Colonic mucosa (tissue), 4 donors: Measurements from ENCODE around the gene CKAP5. TPM values are rescaled to one million over a fixed set of nuclear protein-coding genes. Genes with fewer than 3 reads are reported as not detected.

ENCODE experiments used
- DNase-seq: peaks from one replicate; pipeline ENCODE4 v3.0.0-alpha.2; 2020
- H3K27ac ChIP-seq: fragments of 200-600 bp; one replicate; pipeline ENCODE4 v1.8.0; 2021
- H3K27me3 ChIP-seq: fragments of 200-600 bp; one replicate; pipeline ENCODE4 v1.8.0; 2021
- H3K36me3 ChIP-seq: fragments of 200-600 bp; one replicate; pipeline ENCODE4 v1.8.0; 2021
- H3K4me1 ChIP-seq: fragments of 200-600 bp; one replicate; pipeline ENCODE4 v1.8.0; 2021; ENCODE audit warnings: mild to moderate bottlenecking
- H3K4me3 ChIP-seq: fragments of 200-600 bp; one replicate; pipeline ENCODE4 v1.8.0; 2021
- H3K9ac ChIP-seq, 2 donors: one replicate each; pipeline ENCODE4 v1.7.0; 2013; ENCODE audit warnings: control low read depth in 2 of 2, low read depth in 2 of 2, low read length in 2 of 2
- H3K9me3 ChIP-seq: fragments of 200-600 bp; one replicate; pipeline ENCODE4 v1.8.0; 2021
- intact Hi-C: fragments of 100-400 bp; cut with DNase I; formaldehyde crosslinking; loops from one replicate; pipeline ENCODE4 v1.14.1; 2022
- total RNA-seq, 2 donors: library from RNA; stranded (reverse); fragmentation: NEBNext Ultra II Directional in 1 of 2; extraction: Animal tissue kit (Norgen Biotek cat#: 25700) in 1 of 2; gene quantifications; one replicate each; pipeline ENCODE4 v1.2.1, GENCODE V29; 2021
- TF ChIP-seq, protein P1 (sequence below): fragments of 200-600 bp; IDR thresholded peaks from one replicate; pipeline ENCODE4 v1.8.0; 2022; ENCODE audit warnings: antibody characterized with exemption, mild to moderate bottlenecking
- donor health status: healthy.
- donor health status: DM: no; HTN: no; CAD: no.
- donor health status: DM: no; HTN: no; CAD: no.

The CKAP5 gene
- total RNA-seq, 2 donors from 2014 or later = 71.2 to 105 TPM

DNA sequence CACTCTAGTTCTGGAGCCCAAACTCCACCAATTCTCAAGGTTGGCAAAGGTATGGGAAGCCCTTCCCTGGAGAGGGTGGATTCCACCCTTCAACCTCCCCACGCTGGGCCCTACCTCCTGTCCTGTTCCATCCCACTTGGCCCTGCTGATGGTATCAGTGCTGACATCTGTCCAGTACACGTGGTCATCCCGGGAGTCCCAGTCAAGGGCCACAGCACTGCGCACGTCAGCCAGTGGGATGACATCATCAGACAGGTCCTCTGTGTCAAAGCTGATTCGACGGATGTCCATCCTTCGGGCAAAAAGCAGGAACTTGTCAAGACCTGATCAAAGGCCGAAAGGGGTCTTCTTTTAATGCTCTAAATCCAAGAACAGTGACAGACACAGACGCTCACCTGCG, 40.1 kb upstream of the CKAP5 start:
- TF ChIP-seq, protein P1, sequence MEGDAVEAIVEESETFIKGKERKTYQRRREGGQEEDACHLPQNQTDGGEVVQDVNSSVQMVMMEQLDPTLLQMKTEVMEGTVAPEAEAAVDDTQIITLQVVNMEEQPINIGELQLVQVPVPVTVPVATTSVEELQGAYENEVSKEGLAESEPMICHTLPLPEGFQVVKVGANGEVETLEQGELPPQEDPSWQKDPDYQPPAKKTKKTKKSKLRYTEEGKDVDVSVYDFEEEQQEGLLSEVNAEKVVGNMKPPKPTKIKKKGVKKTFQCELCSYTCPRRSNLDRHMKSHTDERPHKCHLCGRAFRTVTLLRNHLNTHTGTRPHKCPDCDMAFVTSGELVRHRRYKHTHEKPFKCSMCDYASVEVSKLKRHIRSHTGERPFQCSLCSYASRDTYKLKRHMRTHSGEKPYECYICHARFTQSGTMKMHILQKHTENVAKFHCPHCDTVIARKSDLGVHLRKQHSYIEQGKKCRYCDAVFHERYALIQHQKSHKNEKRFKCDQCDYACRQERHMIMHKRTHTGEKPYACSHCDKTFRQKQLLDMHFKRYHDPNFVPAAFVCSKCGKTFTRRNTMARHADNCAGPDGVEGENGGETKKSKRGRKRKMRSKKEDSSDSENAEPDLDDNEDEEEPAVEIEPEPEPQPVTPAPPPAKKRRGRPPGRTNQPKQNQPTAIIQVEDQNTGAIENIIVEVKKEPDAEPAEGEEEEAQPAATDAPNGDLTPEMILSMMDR = no peak
- H3K9ac ChIP-seq = no peak overlapping the region
- intact Hi-C loops = loop anchor here (10.0 kb wide), 1 partner anchor 469 kb away; the partner anchor contains the start of gene MYBPC3
- no peak overlapping the region for H3K4me3 ChIP-seq
- DNase-seq = no peak
- no peaks in the 10 kb centered on the region for H3K27me3 ChIP-seq
- H3K27ac ChIP-seq = no peak overlapping the region
- no peaks in the 10 kb centered on the region for H3K36me3 ChIP-seq
- H3K4me1 ChIP-seq = no peaks in the 10 kb centered on the region
- H3K9me3 ChIP-seq = no peaks in the 10 kb centered on the region

DNA sequence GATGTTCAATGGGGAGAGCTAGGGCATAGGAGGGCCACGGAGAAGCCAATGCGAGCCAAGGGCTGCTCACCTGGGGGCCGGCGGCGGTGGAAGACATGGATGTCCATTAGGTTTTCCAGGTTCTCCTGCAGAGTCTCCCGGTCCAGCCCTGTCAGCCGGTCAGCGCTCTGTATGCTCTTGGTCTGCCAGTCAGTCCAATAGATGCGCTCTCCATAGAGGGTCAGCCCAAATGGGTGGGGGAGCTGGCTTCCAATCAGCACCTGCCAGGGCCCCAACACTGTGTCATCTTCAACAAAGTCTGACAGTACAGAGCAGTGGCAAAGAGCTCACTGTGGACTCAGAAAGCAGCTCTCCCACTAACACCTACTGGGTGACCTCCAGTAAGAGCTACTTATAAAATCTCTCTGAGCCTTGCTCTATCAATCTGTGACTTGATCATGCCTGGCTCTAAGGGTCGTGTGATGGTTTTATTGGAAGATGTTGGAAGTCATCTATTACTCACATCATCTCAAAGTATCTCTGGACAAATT, 33.0 kb upstream of the CKAP5 start:
- TF ChIP-seq, protein P1 = no peak
- Histone ChIP-seq H3K4me1 (no peaks in the 10 kb centered on the region), H3K4me3 (no peak overlapping the region), H3K27me3 (no peaks in the 10 kb centered on the region), H3K27ac (no peak overlapping the region), H3K9me3 (no peaks in the 10 kb centered on the region), H3K36me3 (peaks cover 13% of the 10 kb centered on the region), H3K9ac (no peak overlapping the region)
- intact Hi-C loops = no loop called here
- DNase-seq = no peak

DNA sequence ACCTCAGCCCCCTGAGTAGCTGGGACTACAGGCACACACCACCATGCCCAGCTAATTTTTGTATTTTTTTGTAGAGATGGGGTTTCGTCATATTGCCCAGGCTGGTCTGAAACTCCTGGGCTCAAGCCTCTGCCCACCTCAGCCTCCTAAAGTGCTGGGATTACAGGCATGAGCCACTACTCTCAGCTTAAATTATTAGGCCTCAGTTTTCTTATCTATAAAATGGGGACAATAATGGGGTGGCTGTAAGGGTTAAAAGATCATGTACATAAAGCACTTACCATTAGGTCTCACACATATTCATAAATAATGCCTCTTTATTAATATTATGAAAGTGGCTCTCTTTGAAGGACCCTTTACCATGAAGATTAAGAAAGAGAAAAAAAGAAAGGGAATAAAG, 31.5 kb upstream of the CKAP5 start:
- H3K36me3 ChIP-seq = peaks cover 13% of the 10 kb centered on the region
- no peak overlapping the region for H3K27ac ChIP-seq
- TF ChIP-seq, protein P1 = no peak
- no peak for DNase-seq
- no peaks in the 10 kb centered on the region for H3K27me3 ChIP-seq
- intact Hi-C loops = no loop called here
- no peak overlapping the region for H3K4me3 ChIP-seq
- H3K9ac ChIP-seq = no peak overlapping the region
- no peaks in the 10 kb centered on the region for H3K9me3 ChIP-seq
- H3K4me1 ChIP-seq = no peaks in the 10 kb centered on the region

DNA sequence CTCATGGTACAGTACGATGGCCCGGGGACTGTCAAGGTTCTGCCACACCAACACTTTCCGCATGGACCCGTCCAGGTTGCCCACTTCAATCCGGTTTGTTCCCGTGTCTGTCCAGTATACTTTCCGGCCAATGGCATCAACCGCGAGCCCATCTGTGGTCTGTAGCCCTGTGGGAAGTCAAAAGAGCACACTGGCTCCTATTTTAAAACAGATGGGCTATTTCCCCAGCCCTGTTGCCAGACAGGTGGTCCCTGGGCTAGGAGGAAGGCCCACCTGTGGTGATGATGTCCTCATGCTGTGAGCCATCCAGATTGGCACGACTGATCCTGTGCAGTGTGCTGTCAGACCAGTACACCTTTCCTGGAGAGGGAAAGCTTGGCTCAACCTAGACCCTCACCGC, 30.4 kb upstream of the CKAP5 start:
- Histone ChIP-seq H3K9me3 (no peaks in the 10 kb centered on the region), H3K9ac (no peak overlapping the region), H3K27me3 (no peaks in the 10 kb centered on the region), H3K4me1 (no peaks in the 10 kb centered on the region), H3K27ac (no peak overlapping the region), H3K36me3 (peaks cover 13% of the 10 kb centered on the region), H3K4me3 (no peak overlapping the region)
- TF ChIP-seq, protein P1 = no peak
- DNase-seq = no peak
- intact Hi-C loops = no loop called here

DNA sequence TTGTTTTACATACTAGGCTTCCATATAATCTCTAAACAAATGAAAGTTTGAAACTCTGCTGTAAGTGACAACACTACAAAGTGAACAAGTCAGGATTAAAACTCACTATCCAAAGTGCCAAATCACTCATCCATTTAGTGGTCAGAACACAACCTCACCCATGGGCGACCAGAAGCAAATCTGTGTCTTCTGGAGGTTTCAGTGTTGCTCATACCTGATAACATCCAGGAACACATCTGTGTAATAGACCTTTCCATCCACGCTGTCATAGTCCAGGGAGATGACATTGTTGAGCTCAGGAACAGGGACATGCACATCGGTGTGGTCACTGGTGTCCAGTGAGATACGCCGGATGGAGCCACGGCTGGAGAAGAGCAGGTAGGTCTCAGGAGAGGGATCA, 28.5 kb upstream of the CKAP5 start:
- TF ChIP-seq, protein P1 = no peak
- H3K27me3 ChIP-seq = no peaks in the 10 kb centered on the region
- no peak overlapping the region for H3K27ac ChIP-seq
- H3K9ac ChIP-seq = no peak overlapping the region
- intact Hi-C loops = no loop called here
- no peak overlapping the region for H3K4me3 ChIP-seq
- no peak for DNase-seq
- no peaks in the 10 kb centered on the region for H3K9me3 ChIP-seq
- peaks cover 13% of the 10 kb centered on the region for H3K36me3 ChIP-seq
- H3K4me1 ChIP-seq = no peaks in the 10 kb centered on the region
